ENCODE results near the gene MEIOB.

Gene MEIOB

DNA sequence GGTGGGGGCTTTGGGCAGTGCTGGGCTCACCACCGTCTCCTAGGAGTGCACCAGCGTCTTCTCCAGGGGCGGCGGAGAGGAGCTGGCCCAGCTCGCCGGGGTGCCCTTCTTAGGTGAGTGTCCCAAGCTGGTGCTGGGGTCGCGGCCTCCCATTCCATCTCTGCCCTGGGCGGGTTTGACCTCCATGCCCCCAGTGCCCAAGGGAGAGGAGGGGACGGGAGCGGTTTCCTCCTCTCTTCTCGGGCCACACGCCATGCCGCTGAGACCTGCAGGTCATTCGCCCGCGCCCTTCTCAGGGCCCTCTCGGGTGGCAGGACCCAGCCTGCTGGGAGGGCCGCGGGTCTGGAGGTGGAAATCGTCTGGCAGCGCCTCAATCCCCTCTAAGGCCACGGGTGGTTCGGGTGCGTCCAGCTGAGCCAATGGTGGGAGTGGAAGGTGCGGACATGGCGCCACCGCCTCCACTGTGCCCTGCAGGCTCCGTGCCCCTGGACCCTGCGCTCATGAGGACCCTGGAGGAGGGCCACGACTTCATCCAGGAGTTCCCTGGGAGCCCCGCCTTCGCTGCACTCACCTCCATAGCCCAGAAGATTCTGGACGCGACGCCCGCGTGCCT is 83.8 kb downstream of the MEIOB start:
- no peak for DNase-seq (ENCODE audit: extremely low read depth, low read depth)
- TF ChIP-seq, protein P1, sequence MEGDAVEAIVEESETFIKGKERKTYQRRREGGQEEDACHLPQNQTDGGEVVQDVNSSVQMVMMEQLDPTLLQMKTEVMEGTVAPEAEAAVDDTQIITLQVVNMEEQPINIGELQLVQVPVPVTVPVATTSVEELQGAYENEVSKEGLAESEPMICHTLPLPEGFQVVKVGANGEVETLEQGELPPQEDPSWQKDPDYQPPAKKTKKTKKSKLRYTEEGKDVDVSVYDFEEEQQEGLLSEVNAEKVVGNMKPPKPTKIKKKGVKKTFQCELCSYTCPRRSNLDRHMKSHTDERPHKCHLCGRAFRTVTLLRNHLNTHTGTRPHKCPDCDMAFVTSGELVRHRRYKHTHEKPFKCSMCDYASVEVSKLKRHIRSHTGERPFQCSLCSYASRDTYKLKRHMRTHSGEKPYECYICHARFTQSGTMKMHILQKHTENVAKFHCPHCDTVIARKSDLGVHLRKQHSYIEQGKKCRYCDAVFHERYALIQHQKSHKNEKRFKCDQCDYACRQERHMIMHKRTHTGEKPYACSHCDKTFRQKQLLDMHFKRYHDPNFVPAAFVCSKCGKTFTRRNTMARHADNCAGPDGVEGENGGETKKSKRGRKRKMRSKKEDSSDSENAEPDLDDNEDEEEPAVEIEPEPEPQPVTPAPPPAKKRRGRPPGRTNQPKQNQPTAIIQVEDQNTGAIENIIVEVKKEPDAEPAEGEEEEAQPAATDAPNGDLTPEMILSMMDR (IDR thresholded peaks at IDR 0.05; ENCODE audit: low read depth, low read length) = no peak

DNA sequence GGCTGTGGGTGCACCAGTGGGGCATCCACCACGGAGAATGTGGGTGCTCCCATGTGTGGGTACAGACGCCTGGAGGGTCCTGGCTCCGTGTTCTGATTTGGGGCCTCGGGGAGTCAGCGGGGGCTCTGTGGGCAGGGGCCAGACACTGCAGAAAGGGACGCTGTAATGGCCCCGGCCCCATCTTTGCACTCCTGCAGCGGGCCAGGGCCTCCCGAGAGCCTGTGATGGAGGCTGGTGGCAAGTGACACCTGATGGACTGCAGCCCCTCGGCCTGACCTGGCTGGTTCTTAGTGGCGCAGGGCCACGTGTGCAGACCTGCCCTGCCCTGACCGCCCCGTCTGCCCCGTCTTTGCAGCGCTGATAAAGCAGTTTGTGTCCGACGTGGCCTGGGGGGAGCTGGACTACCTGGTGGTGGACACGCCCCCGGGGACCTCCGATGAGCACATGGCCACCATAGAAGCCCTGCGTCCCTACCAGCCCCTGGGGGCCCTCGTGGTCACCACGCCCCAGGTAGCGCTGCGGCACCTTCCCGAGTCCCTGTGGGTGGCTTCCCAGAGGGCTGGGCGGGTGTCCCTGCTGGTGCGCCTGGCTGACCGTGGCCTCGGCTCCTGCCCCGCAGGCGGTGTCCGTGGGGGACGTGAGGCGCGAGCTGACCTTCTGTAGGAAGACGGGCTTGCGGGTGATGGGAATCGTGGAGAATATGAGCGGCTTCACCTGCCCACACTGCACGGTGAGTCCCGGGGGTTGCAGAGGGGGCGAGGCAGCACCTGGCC is 84.5 kb downstream of the MEIOB start:
- DNase-seq (ENCODE audit: extremely low read depth, low read depth) = no peak
- TF ChIP-seq, protein P1 (IDR thresholded peaks at IDR 0.05; ENCODE audit: low read depth, low read length) = no peak

DNA sequence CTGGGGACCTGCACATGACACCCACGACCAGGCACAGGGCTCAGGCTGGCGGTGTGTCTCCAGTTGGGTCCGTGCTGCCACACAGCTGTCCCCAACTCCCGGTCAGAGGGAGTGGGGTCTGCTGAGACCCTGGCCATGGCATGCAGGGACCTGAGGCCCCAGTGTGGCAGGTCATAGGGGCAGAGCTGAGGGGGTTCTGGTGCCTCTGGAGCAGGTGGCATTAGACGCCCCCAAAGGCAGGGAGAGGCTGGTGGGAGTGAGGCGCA is 85.0 kb downstream of the MEIOB start:
- DNase-seq (ENCODE audit: extremely low read depth, low read depth) = no peak
- TF ChIP-seq, protein P1 (IDR thresholded peaks at IDR 0.05; ENCODE audit: low read depth, low read length) = no peak

DNA sequence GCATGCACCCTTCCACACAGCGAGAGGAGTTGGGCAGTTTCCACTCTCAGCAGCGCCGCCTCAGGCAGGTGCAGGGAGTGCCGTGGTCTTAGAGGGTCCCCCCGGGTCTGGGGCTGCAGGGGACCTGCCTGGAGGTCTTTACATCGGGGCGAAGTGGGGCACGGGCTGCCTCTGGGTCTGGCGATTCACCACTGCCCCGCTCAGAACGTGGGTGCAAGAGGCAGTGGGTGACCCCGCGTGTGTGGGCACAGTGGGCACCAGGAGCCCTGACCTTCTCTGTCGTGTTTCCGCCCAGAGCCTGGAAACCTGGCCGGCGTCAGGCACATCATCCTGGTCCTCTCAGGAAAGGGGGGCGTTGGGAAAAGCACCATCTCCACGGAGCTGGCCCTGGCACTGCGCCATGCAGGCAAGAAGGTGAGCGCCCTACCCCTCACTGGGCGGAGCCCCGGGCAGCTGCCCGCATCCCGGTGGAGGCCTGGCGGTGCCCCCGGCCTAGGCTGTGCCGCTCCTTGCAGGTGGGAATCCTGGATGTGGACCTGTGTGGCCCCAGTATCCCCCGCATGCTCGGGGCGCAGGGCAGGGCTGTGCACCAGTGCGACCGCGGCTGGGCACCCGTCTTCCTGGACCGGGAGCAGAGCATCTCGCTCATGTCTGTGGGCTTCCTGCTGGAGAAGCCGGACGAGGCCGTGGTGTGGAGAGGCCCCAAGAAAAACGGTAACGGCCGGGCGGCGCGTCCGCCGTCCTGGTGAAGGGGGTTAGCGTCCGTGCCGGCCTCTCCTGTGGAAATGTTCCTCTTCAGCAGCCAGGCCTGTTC is 85.5 kb downstream of the MEIOB start:
- TF ChIP-seq, protein P1 (IDR thresholded peaks at IDR 0.05; ENCODE audit: low read depth, low read length) = no peak
- DNase-seq (ENCODE audit: extremely low read depth, low read depth) = no peak

DNA sequence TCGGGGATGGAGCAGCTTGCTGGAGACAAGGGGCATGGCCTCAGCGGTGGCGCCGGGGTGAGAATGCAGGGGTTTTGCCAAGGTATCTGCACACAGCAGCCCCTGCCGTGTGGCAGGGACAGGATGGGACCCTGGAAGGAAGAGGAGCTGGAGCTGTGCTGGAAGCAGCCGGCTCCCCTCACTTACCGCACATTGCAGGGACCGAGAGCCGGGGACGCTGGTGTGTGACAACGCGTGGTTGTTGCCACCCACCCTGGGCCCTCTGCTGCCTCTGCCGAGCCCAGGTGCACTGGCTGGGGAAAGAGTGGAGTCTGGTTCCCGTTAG is 86.2 kb downstream of the MEIOB start:
- DNase-seq (ENCODE audit: extremely low read depth, low read depth) = no peak
- TF ChIP-seq, protein P1 (IDR thresholded peaks at IDR 0.05; ENCODE audit: low read depth, low read length) = no peak

DNA sequence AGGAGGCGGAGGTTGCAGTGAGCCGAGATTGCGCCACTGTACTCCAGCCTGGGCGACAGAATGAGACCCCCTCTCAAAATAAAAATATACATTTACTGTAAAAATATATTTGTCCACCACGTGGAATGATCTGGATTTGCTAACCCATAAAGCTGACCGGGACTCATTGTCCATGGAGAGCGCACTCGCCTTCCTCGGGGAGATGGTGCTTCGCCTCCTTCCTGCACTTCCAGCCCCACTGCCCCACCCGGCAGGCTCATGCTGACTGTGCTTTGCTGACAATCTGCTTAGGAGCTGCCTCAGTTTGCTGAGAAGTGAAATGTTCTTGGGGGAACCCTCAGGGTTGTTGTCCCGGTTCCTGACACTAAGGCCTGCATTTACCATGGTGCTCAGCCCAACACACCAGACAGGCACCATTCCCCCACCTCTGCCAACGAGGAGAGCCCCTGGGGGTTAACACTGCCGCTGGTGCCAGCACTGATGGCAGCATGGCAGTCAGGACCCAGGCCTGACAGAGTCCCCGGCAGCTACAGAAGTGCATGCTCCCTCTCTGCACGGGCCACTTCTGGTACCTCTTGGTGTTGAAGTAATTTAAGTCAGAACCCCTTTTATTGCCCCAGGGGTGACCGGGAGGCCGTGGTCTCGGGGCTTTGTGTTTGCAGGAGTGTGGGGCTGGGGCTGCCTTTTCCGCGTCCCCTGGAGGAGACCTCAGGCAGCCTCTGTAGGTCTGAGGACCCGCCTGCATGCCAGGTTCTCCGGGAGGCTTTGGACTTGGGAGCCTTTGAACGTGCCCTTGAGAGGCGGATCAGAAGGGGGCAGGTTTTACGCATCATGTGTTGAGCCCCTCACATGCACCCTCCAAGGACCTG is 86.8 kb downstream of the MEIOB start:
- TF ChIP-seq, protein P1 (IDR thresholded peaks at IDR 0.05; ENCODE audit: low read depth, low read length) = no peak

More for the DNA sequence above, 86.8 kb downstream of the MEIOB start:
- DNase-seq (ENCODE audit: extremely low read depth, low read depth) = no peak
